ENCODE results near the gene LCLAT1.

The LCLAT1 gene

DNA sequence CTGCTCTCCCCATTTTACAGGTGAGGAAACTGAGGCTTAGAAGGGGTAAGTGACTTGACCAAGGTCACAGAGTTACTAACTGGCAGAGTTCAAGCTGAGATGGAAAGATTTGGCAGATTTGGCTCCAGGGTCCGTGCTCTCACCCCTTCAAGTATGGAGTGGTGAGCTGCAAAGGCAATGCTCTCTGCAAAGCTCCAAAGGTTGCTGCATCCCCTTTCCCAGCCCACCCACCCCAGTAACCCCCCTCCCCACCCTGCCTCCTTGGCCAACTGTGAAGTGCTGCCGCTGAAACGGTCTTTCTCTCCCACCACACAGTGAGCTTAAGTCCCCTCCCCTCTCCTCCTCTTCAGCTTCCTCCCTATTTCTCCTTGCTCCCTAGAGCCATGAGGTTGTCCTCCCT lies 207.4 kb downstream of the LCLAT1 start:
- H3K9me3 ChIP-seq (ENCODE audit: control insufficient read depth, low read length), result no peaks in the 10 kb centered on the region
- no peaks in the 10 kb centered on the region for H3K27me3 ChIP-seq (replicated peaks; ENCODE audit: control insufficient read depth, insufficient read depth, low read length, poor library complexity, severe bottlenecking)
- no peaks in the 10 kb centered on the region for H3K4me1 ChIP-seq (ENCODE audit: control insufficient read depth, insufficient read depth, low read length, poor library complexity, severe bottlenecking)
- DNase-seq, result no peak
- H3K27ac ChIP-seq (ENCODE audit: insufficient read depth, low read length, poor library complexity, severe bottlenecking), result no peak overlapping the region
- no peak overlapping the region for H3K4me3 ChIP-seq (ENCODE audit: insufficient read depth, low read depth, low read length, poor library complexity, severe bottlenecking)
- no peaks in the 10 kb centered on the region for H3K36me3 ChIP-seq (ENCODE audit: control insufficient read depth, insufficient read depth, low read length)

DNA sequence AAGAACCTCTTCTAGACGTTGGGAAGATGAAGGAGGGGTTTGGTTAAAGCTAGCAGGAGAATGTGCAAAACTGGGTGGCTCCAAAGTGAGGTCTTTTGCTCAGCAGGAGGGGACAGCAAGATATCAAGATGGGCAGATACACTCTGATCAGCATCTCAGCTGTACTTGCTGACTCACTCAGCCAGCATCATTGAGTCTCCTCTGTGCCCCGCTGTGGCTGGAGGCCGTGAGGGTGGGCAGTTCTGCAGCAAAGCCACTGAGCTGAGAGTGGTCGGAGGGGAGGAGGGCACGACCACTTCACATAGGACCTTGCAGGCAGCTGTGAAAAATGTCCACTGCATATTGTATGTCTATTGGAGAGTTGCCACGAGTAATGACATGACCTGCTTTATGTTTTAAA lies 208.2 kb downstream of the LCLAT1 start:
- Histone ChIP-seq H3K4me1 (ENCODE audit: control insufficient read depth, insufficient read depth, low read length, poor library complexity, severe bottlenecking) (no peaks in the 10 kb centered on the region), H3K27ac (ENCODE audit: insufficient read depth, low read length, poor library complexity, severe bottlenecking) (no peak overlapping the region), H3K9me3 (ENCODE audit: control insufficient read depth, low read length) (no peaks in the 10 kb centered on the region), H3K4me3 (ENCODE audit: insufficient read depth, low read depth, low read length, poor library complexity, severe bottlenecking) (no peak overlapping the region), H3K36me3 (ENCODE audit: control insufficient read depth, insufficient read depth, low read length) (no peaks in the 10 kb centered on the region), H3K27me3 (replicated peaks; ENCODE audit: control insufficient read depth, insufficient read depth, low read length, poor library complexity, severe bottlenecking) (no peaks in the 10 kb centered on the region)
- DNase-seq, result no peak

DNA sequence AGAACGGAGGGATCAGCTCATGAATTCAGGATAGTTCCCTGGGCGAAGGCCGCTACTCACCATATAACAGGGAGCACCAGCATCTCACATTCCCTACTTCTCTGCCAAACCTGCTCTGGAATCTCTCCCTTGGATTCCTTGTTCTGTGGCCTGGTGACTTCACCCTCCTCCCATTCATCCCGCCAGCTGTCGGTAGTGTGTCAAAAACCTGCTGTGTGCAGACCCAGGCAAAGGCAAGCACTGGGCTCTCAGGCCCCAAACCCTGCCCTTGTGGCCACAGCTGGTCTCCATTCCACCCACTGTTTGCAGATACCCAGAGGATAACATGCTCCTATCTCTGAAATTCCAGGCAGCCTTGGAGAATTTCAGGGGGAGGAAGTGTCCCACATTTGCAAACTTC lies 208.6 kb downstream of the LCLAT1 start:
- H3K27me3 ChIP-seq (replicated peaks; ENCODE audit: control insufficient read depth, insufficient read depth, low read length, poor library complexity, severe bottlenecking), result no peaks in the 10 kb centered on the region
- H3K36me3 ChIP-seq (ENCODE audit: control insufficient read depth, insufficient read depth, low read length), result no peaks in the 10 kb centered on the region
- H3K4me3 ChIP-seq (ENCODE audit: insufficient read depth, low read depth, low read length, poor library complexity, severe bottlenecking), result no peak overlapping the region
- H3K4me1 ChIP-seq (ENCODE audit: control insufficient read depth, insufficient read depth, low read length, poor library complexity, severe bottlenecking), result no peaks in the 10 kb centered on the region
- H3K9me3 ChIP-seq (ENCODE audit: control insufficient read depth, low read length), result no peaks in the 10 kb centered on the region
- DNase-seq, result no peak
- no peak overlapping the region for H3K27ac ChIP-seq (ENCODE audit: insufficient read depth, low read length, poor library complexity, severe bottlenecking)

DNA sequence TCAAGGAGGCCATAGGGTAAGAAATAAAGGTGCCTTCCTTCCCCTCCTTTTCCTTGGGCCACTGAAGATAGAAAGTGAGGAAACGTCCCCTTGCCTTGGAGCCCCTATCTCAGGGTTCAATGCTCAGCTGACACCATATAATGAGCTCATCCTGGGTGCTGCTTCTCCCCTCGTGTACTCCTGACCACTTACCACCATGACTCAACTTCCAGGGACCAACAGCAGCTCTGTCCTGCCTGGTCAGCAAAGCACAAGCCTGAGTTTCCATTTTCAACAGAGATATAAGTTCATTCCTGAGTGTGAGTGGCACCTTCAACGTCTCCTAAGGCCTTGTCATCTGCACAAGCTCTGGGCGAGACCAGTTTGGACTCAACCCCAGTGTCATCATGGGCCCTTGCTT lies 209.0 kb downstream of the LCLAT1 start:
- H3K36me3 ChIP-seq (ENCODE audit: control insufficient read depth, insufficient read depth, low read length), result no peaks in the 10 kb centered on the region
- no peaks in the 10 kb centered on the region for H3K9me3 ChIP-seq (ENCODE audit: control insufficient read depth, low read length)
- no peak for DNase-seq
- H3K27me3 ChIP-seq (replicated peaks; ENCODE audit: control insufficient read depth, insufficient read depth, low read length, poor library complexity, severe bottlenecking), result no peaks in the 10 kb centered on the region
- H3K27ac ChIP-seq (ENCODE audit: insufficient read depth, low read length, poor library complexity, severe bottlenecking), result no peak overlapping the region
- H3K4me3 ChIP-seq (ENCODE audit: insufficient read depth, low read depth, low read length, poor library complexity, severe bottlenecking), result no peak overlapping the region
- no peaks in the 10 kb centered on the region for H3K4me1 ChIP-seq (ENCODE audit: control insufficient read depth, insufficient read depth, low read length, poor library complexity, severe bottlenecking)

DNA sequence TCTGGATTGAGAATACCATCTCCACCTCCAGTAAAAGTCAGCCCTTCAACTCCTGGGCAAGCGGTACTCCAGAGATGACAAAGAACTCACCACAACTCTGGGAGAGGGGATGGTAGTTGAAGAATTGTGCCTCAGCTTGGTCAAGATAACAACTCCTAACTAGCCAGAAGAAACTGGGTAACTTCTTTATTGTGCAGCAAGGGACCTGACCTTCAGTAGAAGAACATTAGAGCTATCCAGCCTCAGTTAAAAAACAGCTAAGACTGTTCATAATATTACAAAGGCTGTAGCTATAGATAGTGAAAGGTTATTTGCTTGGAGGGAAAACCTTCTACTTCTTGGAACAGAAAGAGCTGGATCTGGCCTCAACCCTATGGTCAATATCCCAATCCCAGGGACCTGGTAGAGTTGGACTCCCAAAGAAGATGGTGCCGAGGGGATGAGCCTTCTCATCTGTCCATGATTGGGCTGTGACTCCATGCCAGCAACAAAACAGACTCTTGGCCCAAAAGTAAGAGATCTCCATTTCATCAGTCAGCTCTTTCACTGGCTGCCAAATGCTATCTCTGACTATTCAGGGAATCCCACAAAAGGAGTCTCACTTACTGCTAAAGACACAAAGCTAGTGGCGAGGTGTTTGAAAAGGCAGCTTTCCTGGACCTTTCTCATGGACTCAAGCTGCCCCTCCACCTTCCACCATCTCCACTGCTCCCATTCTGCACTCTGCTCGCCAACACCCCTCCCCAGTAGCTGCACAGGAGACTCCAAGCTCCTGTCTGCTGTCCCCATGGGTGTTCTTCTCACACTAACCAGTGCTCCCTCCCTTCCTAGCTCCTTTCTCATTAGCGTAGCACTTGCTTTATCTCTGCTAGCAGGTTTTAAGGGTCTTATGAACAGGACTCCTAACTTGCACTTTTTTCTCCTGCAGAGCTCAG lies 214.4 kb downstream of the LCLAT1 start:
- H3K36me3 ChIP-seq (ENCODE audit: control insufficient read depth, insufficient read depth, low read length), result no peaks in the 10 kb centered on the region
- H3K9me3 ChIP-seq (ENCODE audit: control insufficient read depth, low read length), result no peaks in the 10 kb centered on the region
- H3K27ac ChIP-seq (ENCODE audit: insufficient read depth, low read length, poor library complexity, severe bottlenecking), result no peak overlapping the region
- H3K4me1 ChIP-seq (ENCODE audit: control insufficient read depth, insufficient read depth, low read length, poor library complexity, severe bottlenecking), result no peaks in the 10 kb centered on the region
- DNase-seq, result no peak
- no peaks in the 10 kb centered on the region for H3K27me3 ChIP-seq (replicated peaks; ENCODE audit: control insufficient read depth, insufficient read depth, low read length, poor library complexity, severe bottlenecking)
- no peak overlapping the region for H3K4me3 ChIP-seq (ENCODE audit: insufficient read depth, low read depth, low read length, poor library complexity, severe bottlenecking)

DNA sequence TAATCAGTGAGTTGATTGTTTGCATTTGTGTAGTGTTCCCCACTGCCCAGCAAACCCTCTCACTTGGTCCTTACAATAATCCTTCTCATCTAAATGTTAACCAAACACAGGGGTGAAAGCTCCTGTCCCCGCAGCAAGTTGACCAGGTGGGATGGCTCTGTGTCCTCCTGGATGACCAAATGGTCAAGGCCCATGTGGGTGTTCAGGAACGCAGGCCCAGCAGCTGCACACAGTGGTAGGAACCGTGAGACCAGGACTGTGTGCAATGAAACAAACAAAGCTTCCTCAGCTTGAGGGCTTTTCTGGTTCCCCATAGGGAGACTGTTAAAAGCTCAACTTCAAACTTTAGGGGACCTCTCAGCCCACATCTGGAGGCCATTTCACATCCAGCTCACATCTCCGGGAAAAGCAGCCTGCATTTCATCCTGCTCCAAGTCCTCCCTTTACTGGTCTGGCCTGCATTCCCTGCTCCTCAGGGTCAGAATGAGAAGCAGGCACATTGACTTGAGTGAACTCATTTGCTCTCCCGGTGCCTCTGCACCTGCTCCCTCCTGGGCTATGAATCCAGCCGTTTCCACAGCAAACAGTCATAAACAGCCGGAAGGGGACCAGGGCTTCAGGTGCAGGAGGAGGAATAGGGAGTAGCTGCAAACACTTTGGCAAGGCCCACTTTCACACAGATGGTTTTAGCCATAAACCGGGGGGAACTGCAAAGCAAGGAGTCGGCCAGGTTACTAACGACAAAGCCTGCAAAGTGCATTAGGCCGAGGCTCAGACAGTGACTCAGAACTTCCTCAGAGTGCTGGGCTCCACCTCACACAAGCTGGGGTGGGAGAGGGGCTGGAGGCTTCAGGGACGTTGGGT lies 215.5 kb downstream of the LCLAT1 start:
- Histone ChIP-seq H3K4me1 (ENCODE audit: control insufficient read depth, insufficient read depth, low read length, poor library complexity, severe bottlenecking) (no peaks in the 10 kb centered on the region), H3K9me3 (ENCODE audit: control insufficient read depth, low read length) (no peaks in the 10 kb centered on the region), H3K27me3 (replicated peaks; ENCODE audit: control insufficient read depth, insufficient read depth, low read length, poor library complexity, severe bottlenecking) (no peaks in the 10 kb centered on the region), H3K27ac (ENCODE audit: insufficient read depth, low read length, poor library complexity, severe bottlenecking) (no peak overlapping the region), H3K36me3 (ENCODE audit: control insufficient read depth, insufficient read depth, low read length) (no peaks in the 10 kb centered on the region), H3K4me3 (ENCODE audit: insufficient read depth, low read depth, low read length, poor library complexity, severe bottlenecking) (no peak overlapping the region)
- no peak for DNase-seq

DNA sequence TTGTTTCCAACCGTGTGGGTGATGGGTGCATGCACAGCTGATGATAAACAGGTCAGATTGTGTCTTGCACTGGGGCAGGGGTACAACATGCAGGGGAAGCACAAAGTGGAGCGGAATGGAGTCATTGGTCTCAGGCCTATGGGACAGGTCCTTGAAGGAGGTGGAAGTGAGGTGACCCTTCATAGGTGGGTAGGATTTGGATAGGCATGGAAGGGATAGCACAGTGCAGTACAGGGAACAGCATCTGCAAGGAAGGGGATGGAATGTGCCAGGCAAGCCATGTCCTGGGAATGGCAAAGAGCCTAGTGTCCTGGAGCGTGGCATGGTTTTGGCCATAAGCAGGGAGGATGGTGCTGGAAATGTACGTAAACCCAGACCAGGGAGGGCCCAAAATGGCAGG lies 216.3 kb downstream of the LCLAT1 start:
- no peak overlapping the region for H3K27ac ChIP-seq (ENCODE audit: insufficient read depth, low read length, poor library complexity, severe bottlenecking)
- no peaks in the 10 kb centered on the region for H3K4me1 ChIP-seq (ENCODE audit: control insufficient read depth, insufficient read depth, low read length, poor library complexity, severe bottlenecking)
- H3K27me3 ChIP-seq (replicated peaks; ENCODE audit: control insufficient read depth, insufficient read depth, low read length, poor library complexity, severe bottlenecking), result no peaks in the 10 kb centered on the region
- DNase-seq, result no peak
- H3K36me3 ChIP-seq (ENCODE audit: control insufficient read depth, insufficient read depth, low read length), result no peaks in the 10 kb centered on the region
- H3K4me3 ChIP-seq (ENCODE audit: insufficient read depth, low read depth, low read length, poor library complexity, severe bottlenecking), result no peak overlapping the region
- H3K9me3 ChIP-seq (ENCODE audit: control insufficient read depth, low read length), result no peaks in the 10 kb centered on the region

DNA sequence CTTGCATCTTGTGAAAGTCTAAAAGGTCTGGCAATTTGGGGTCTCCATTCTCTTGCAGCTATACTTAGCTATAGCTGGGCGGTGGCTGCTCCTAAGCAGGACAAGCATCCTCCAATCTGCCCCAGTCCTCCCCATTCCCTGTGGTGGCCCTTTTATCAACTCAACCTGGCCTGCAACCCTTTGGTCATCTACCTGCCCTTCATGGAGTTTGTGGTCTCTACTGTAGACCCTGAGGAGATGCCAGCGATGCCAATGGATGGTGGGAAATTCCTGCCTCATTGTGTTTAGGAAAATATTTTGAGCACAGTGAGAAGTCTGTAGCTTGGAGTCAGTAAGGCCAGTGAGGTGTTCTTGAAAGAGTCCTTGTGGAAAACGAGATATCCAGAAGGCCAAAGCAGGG lies 216.8 kb downstream of the LCLAT1 start:
- Histone ChIP-seq H3K9me3 (ENCODE audit: control insufficient read depth, low read length) (no peaks in the 10 kb centered on the region), H3K27ac (ENCODE audit: insufficient read depth, low read length, poor library complexity, severe bottlenecking) (no peak overlapping the region), H3K27me3 (replicated peaks; ENCODE audit: control insufficient read depth, insufficient read depth, low read length, poor library complexity, severe bottlenecking) (no peaks in the 10 kb centered on the region), H3K4me3 (ENCODE audit: insufficient read depth, low read depth, low read length, poor library complexity, severe bottlenecking) (no peak overlapping the region), H3K4me1 (ENCODE audit: control insufficient read depth, insufficient read depth, low read length, poor library complexity, severe bottlenecking) (no peaks in the 10 kb centered on the region), H3K36me3 (ENCODE audit: control insufficient read depth, insufficient read depth, low read length) (no peaks in the 10 kb centered on the region)
- DNase-seq, result no peak

DNA sequence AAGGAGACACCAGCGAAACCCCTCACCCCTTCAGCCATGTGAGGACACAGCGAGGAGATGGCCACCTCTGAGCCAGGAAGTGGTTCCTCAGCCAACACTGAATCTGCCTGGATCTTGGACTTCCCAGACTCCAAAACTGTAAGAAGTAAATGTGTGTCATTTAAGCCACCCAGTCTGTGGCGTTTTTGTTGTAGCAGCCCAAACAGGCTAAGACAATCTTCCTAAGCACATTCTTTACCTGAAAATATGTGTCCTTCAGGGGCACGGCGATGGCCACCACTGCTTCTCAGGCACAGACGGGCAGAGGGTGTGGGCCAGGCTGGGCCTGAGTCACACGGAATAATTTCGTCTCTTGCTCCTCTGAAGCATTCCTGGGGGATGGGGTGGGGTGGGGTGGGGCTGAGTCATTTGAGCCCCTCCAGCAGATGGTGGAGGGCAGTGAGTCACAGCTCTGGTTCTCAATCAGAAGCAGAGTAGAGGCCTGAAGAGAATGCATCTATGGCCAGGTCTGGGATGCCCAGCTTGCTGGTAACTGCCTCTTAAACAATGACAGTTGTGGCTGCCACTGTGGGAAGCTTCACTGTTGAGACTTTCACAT lies 217.8 kb downstream of the LCLAT1 start:
- Histone ChIP-seq H3K4me1 (ENCODE audit: control insufficient read depth, insufficient read depth, low read length, poor library complexity, severe bottlenecking) (no peaks in the 10 kb centered on the region), H3K36me3 (ENCODE audit: control insufficient read depth, insufficient read depth, low read length) (no peaks in the 10 kb centered on the region), H3K9me3 (ENCODE audit: control insufficient read depth, low read length) (no peaks in the 10 kb centered on the region), H3K27me3 (replicated peaks; ENCODE audit: control insufficient read depth, insufficient read depth, low read length, poor library complexity, severe bottlenecking) (no peaks in the 10 kb centered on the region), H3K27ac (ENCODE audit: insufficient read depth, low read length, poor library complexity, severe bottlenecking) (no peak overlapping the region), H3K4me3 (ENCODE audit: insufficient read depth, low read depth, low read length, poor library complexity, severe bottlenecking) (no peak overlapping the region)
- DNase-seq, result no peak
